H1 (cell line): Measurements from ENCODE around the gene DNAJB11. TPM values are rescaled to one million over a fixed set of nuclear protein-coding genes. Genes with fewer than 3 reads are reported as not detected.
A peak's percentile ranks its signal among the peaks of the same experiment; 100 is the strongest.

Source experiments
- CTCF ChIA-PET: fragments of 300-600 bp; sonication (Branson Sonifier 250); formaldehyde crosslinking; loops from one replicate; lab custom pipeline; 2021; ENCODE audit not compliant: partially characterized antibody; lab: Charles Lee
- POLR2A ChIA-PET: fragments of 300-600 bp; sonication (Branson Sonifier 250); formaldehyde crosslinking; loops from one replicate; lab custom pipeline; 2021; ENCODE audit warnings: inconsistent platforms; ENCODE audit not compliant: partially characterized antibody; lab: Charles Lee
- DNase-seq, 2 experiments: peaks; one replicate each; pipeline versions ENCODE4 v3.0.0 to v3.0.0-alpha.2; 2010 to 2022; ENCODE audit warnings: low spot score in 2 of 2, low read depth in 1 of 2, mixed read lengths in 1 of 2
- FAIRE-seq: peaks from 2 replicates; lab custom pipeline; 2011; peaks lifted over from hg19 to GRCh38; lab: Jason Lieb, UNC
- H2AFZ ChIP-seq: 2 replicates; pipeline ENCODE4 v1.8.1; 2012; ENCODE audit warnings: low read length, inconsistent platforms
- H2AK5ac ChIP-seq: 2 replicates; pipeline ENCODE4 v1.6.1; 2013; ENCODE audit warnings: low read depth, low read length
- H2BK120ac ChIP-seq: replicated peaks from 2 replicates; pipeline ENCODE3; 2013; ENCODE audit warnings: low read depth, low read length, inconsistent platforms
- H2BK12ac ChIP-seq: 2 replicates; pipeline ENCODE4 v1.6.1; 2013; ENCODE audit warnings: low read depth, low read length
- H2BK15ac ChIP-seq: 2 replicates; pipeline ENCODE4 v1.6.1; 2013; ENCODE audit warnings: low read length
- H2BK20ac ChIP-seq: 2 replicates; pipeline ENCODE4 v1.6.1; 2013; ENCODE audit warnings: low read length
- H2BK5ac ChIP-seq: 2 replicates; pipeline ENCODE4 v1.6.1; 2013; ENCODE audit warnings: low read depth, low read length
- H3K14ac ChIP-seq: 2 replicates; pipeline ENCODE4 v1.6.1; 2013; ENCODE audit warnings: inconsistent platforms; ENCODE audit not compliant: insufficient read length
- H3K18ac ChIP-seq: 2 replicates; pipeline ENCODE4 v1.6.1; 2013; ENCODE audit warnings: low read length; ENCODE audit errors: extremely low read depth
- H3K23ac ChIP-seq: 2 replicates; pipeline ENCODE4 v1.6.1; 2013; ENCODE audit warnings: inconsistent platforms; ENCODE audit not compliant: insufficient read length
- H3K23me2 ChIP-seq: 2 replicates; pipeline ENCODE4 v1.6.1; 2013; ENCODE audit warnings: low read depth, low read length
- H3K27ac ChIP-seq: 2 replicates; pipeline ENCODE4 v1.6.1; 2011; ENCODE audit warnings: low read depth, low read length, inconsistent platforms
- H3K27me3 ChIP-seq, 4 experiments: replicated peaks in 1 of 4; 1 replicate in 1 of 4; 2 replicates in 3 of 4; pipeline versions ENCODE4 v1.6.1 to v1.8.1; 2011 to 2013; ENCODE audit warnings: low read length in 3 of 4, mild to moderate bottlenecking in 3 of 4, inconsistent platforms in 2 of 4, mixed read lengths in 2 of 4, moderate library complexity in 1 of 4; ENCODE audit not compliant: control insufficient read depth in 3 of 4, insufficient read depth in 3 of 4; ENCODE audit errors: extremely low read depth in 1 of 4
- H3K36me3 ChIP-seq, 4 experiments: 2 replicates each; pipeline versions ENCODE4 v1.6.1 to v1.8.1; 2011 to 2013; ENCODE audit warnings: mild to moderate bottlenecking in 4 of 4, low read length in 3 of 4, moderate library complexity in 2 of 4, control low read depth in 1 of 4, inconsistent platforms in 1 of 4; ENCODE audit not compliant: insufficient read depth in 4 of 4, control insufficient read depth in 2 of 4
- H3K4ac ChIP-seq: replicated peaks from 2 replicates; pipeline ENCODE3; 2013; ENCODE audit warnings: low read length, low read depth, mixed read lengths, inconsistent platforms; ENCODE audit not compliant: insufficient read length
- H3K4me1 ChIP-seq, 4 experiments: replicated peaks in 1 of 4; 1 replicate in 1 of 4; 2 replicates in 3 of 4; pipeline versions ENCODE4 v1.6.1 to v1.8.1; 2011 to 2013; ENCODE audit warnings: low read length in 3 of 4, inconsistent platforms in 2 of 4, mixed read lengths in 1 of 4; ENCODE audit not compliant: insufficient read depth in 4 of 4, control insufficient read depth in 3 of 4
- H3K4me2 ChIP-seq, 2 experiments: 2 replicates each; pipeline versions ENCODE4 v1.6.1 to v1.8.1; 2011 to 2013; ENCODE audit warnings: low read depth in 2 of 2, low read length in 2 of 2, control low read depth in 1 of 2, inconsistent platforms in 1 of 2, mild to moderate bottlenecking in 1 of 2; ENCODE audit not compliant: insufficient read depth in 1 of 2
- H3K4me3 ChIP-seq, 4 experiments: fragments of 200-600, 300-600 bp in 1 of 4; sonication (generic), shearing (Covaris generic), sonication (Bioruptor Twin) in 1 of 4; 2 replicates each; pipeline versions ENCODE4 v1.5.1 to v1.8.1; 2011 to 2016; ENCODE audit warnings: low read length in 4 of 4, low read depth in 3 of 4, control low read depth in 2 of 4, inconsistent platforms in 2 of 4, mild to moderate bottlenecking in 2 of 4, mixed read lengths in 1 of 4, moderate library complexity in 1 of 4; ENCODE audit not compliant: insufficient read depth in 2 of 4; ENCODE audit errors: extremely low read depth in 1 of 4
- H3K56ac ChIP-seq: replicated peaks from 2 replicates; pipeline ENCODE3; 2013; ENCODE audit warnings: low read depth, mild to moderate bottlenecking, mixed read lengths, low read length, inconsistent platforms; ENCODE audit not compliant: insufficient read length
- H3K79me1 ChIP-seq: 2 replicates; pipeline ENCODE4 v1.6.1; 2013; ENCODE audit warnings: low read depth, low read length, control low read depth
- H3K79me2 ChIP-seq, 2 experiments: 2 replicates each; pipeline versions ENCODE4 v1.6.1 to v1.8.1; 2012 to 2013; ENCODE audit warnings: low read length in 2 of 2, mild to moderate bottlenecking in 2 of 2, inconsistent platforms in 1 of 2; ENCODE audit not compliant: insufficient read depth in 2 of 2, control insufficient read depth in 1 of 2
- H3K9ac ChIP-seq, 4 experiments: replicated peaks in 1 of 4; 1 replicate in 1 of 4; 2 replicates in 3 of 4; pipeline versions ENCODE4 v1.6.1 to v1.8.1; 2011 to 2013; ENCODE audit warnings: low read depth in 3 of 4, low read length in 3 of 4, control low read depth in 2 of 4, mild to moderate bottlenecking in 2 of 4, moderate library complexity in 2 of 4, inconsistent platforms in 1 of 4; ENCODE audit errors: extremely low read depth in 1 of 4
- H3K9me3 ChIP-seq, 2 experiments: 2 replicates each; pipeline versions ENCODE4 v1.6.1 to v1.8.1; 2012 to 2013; ENCODE audit warnings: mild to moderate bottlenecking in 2 of 2, moderate library complexity in 2 of 2, control low read depth in 1 of 2, inconsistent platforms in 1 of 2, low read depth in 1 of 2, low read length in 1 of 2, mixed read lengths in 1 of 2; ENCODE audit not compliant: insufficient read depth in 2 of 2
- H4K20me1 ChIP-seq, 2 experiments: replicated peaks in 1 of 2; 2 replicates each; pipeline versions ENCODE3 to v1.8.1; 2011 to 2013; ENCODE audit warnings: inconsistent platforms in 2 of 2, low read length in 2 of 2, mild to moderate bottlenecking in 1 of 2; ENCODE audit not compliant: insufficient read depth in 2 of 2, control insufficient read depth in 1 of 2
- H4K5ac ChIP-seq: 2 replicates; pipeline ENCODE4 v1.6.1; 2013; ENCODE audit warnings: low read length, low read depth, mixed read lengths, inconsistent platforms; ENCODE audit not compliant: insufficient read length
- H4K8ac ChIP-seq: 2 replicates; pipeline ENCODE4 v1.8.0; 2013; ENCODE audit warnings: mild to moderate bottlenecking, moderate library complexity, low read length, inconsistent platforms; ENCODE audit not compliant: insufficient read depth; ENCODE audit errors: extremely low read depth
- H4K91ac ChIP-seq: replicated peaks from 2 replicates; pipeline ENCODE3; 2013; ENCODE audit warnings: low read length, mixed read lengths, inconsistent platforms; ENCODE audit not compliant: insufficient read length
- BACH1 ChIP-seq: IDR thresholded peaks from 2 replicates; pipeline ENCODE4 v1.6.1; 2012; ENCODE audit warnings: low read length, improper control_type of control experiment
- CTBP2 ChIP-seq: IDR thresholded peaks from 2 replicates; pipeline ENCODE4 v1.7.0; 2011; ENCODE audit warnings: borderline replicate concordance, mild to moderate bottlenecking, moderate library complexity, mixed read lengths, low read length; ENCODE audit not compliant: insufficient read depth, insufficient read length
- E2F6 ChIP-seq: IDR thresholded peaks from 2 replicates; pipeline ENCODE4 v1.6.1; 2012; ENCODE audit warnings: inconsistent platforms
- GABPA ChIP-seq: IDR thresholded peaks from 2 replicates; pipeline ENCODE4 v1.6.1; 2011; ENCODE audit warnings: mild to moderate bottlenecking, low read length, moderate library complexity, borderline replicate concordance; ENCODE audit not compliant: insufficient read depth
- KDM1A ChIP-seq: fragments of 200-600, 300-600 bp; sonication (generic); IDR thresholded peaks from 2 replicates; pipeline ENCODE4 v1.7.1; 2016; ENCODE audit warnings: mild to moderate bottlenecking, low read length, borderline replicate concordance
- MAFK ChIP-seq: IDR thresholded peaks from 2 replicates; pipeline ENCODE4 v1.6.1; 2012; ENCODE audit warnings: low read depth, mild to moderate bottlenecking, improper control_type of control experiment, low read length
- RFX5 ChIP-seq: IDR thresholded peaks from 2 replicates; pipeline ENCODE4 v1.6.1; 2011; ENCODE audit warnings: low read depth, low read length, improper control_type of control experiment, borderline replicate concordance
- SIN3A ChIP-seq, 2 experiments: IDR thresholded peaks in 1 of 2; conservative IDR thresholded peaks in 1 of 2; 2 replicates each; pipeline ENCODE4 v1.6.1; 2011 to 2012; ENCODE audit warnings: low read length in 2 of 2, improper control_type of control experiment in 1 of 2, low read depth in 1 of 2, mild to moderate bottlenecking in 1 of 2
- SP1 ChIP-seq: IDR thresholded peaks from 2 replicates; pipeline ENCODE4 v1.6.1; 2011; ENCODE audit warnings: low read depth, low read length
- SP2 ChIP-seq: IDR thresholded peaks from 2 replicates; pipeline ENCODE4 v1.6.1; 2012; ENCODE audit warnings: mild to moderate bottlenecking, low read length, inconsistent platforms
- SP4 ChIP-seq: IDR thresholded peaks from 2 replicates; pipeline ENCODE4 v1.6.1; 2012; ENCODE audit warnings: low read length, inconsistent platforms
- WGBS, 2 experiments: shearing (Covaris generic) in 1 of 2; methylation state at CpG; one replicate each; pipeline versions ENCODE4 v1.1.6 to v1.1.7; 2013 to 2015; ENCODE audit warnings: low lambda C conversion rate in 2 of 2, mixed read lengths in 2 of 2, inconsistent platforms in 1 of 2, low coverage in 1 of 2, missing lambda C conversion rate in 1 of 2; ENCODE audit not compliant: insufficient replicate concordance in 2 of 2, insufficient coverage in 1 of 2, insufficient read length in 1 of 2; ENCODE audit errors: extremely low coverage in 1 of 2, missing lambda C conversion rate in 1 of 2; 5-methylcytosine and 5-hydroxymethylcytosine counted together
- polyA plus RNA-seq, 7 experiments: library from polyadenylated mRNA; depleted of rRNA in 3 of 7; stranded (reverse) in 5 of 7; unstranded in 2 of 7; fragments of >200 nt in 5 of 7; fragments of 200-250 nt in 2 of 7; gene quantifications; 1 replicate in 5 of 7; 2 replicates in 1 of 7; 4 replicates in 1 of 7; pipeline versions ENCODE4 v1.2.1 to v1.2.3, GENCODE V29; 2011 to 2013; ENCODE audit warnings: missing spikeins in 2 of 7, mixed read lengths in 2 of 7
- total RNA-seq: library from RNA; stranded (reverse); fragmentation: NEBNext Ultra II Directional; extraction: Animal tissue kit (Norgen Biotek cat#: 25700); gene quantifications from 2 replicates; pipeline ENCODE4 v1.2.1, GENCODE V29; 2021
- TF ChIP-seq, protein P1 (sequence below): IDR thresholded peaks from 2 replicates; pipeline ENCODE4 v1.6.1; 2011; ENCODE audit warnings: low read depth, mild to moderate bottlenecking, low read length; ENCODE audit not compliant: insufficient read depth

DNAJB11 gene
- total and polyA plus RNA-seq, 2 of the 8 experiments (the other 6 are each of a cell fraction or from before 2014, with no cell fraction given): 14.6 to 63.9 TPM

DNA sequence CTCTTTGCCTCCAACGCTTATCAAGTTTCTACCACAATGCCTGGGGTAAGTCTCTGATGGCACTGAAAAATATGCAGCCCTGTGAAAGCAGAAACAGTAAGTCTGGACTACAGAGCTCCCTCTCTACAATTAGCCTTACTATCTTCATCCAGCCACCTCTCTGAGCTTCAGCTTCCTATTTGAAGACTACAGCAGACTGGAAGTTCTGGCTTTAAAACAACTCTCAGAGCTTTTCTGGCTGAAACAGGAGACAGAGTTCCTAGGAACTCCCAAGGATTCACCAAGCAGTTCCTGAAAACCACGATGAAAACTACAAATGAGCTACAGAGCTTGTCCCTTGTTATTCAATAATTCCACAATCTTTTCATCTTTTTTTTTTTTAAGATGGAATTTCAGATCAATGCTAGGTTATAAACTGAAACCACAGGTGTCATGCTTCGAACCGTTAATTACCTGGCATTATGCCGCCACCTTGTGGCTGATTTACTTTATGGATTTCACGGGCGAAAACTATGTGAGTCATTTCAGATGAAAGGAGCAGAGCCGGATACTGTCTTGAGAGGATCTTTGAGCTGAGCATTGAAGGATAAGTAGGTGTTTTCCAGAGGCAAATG is 30.2 kb upstream of the DNAJB11 start:
- H2BK12ac ChIP-seq: no peak overlapping the region
- H2AFZ ChIP-seq: no peak overlapping the region
- CTCF ChIA-PET: interaction anchor here (0.6 to 11.7 kb wide), 73 partner anchors 8 to 1945 kb away, joined by 3 to 146 read pairs (median 5); no protein-coding TSS in a partner anchor
- no peak overlapping the region for H3K9ac ChIP-seq
- no peak overlapping the region for H3K27ac ChIP-seq
- H3K4me3 ChIP-seq: no peak overlapping the region
- no peak overlapping the region for H3K56ac ChIP-seq
- no peaks in the 10 kb centered on the region for H4K20me1 ChIP-seq
- POLR2A ChIA-PET: interaction anchor here (1.0 to 2.0 kb wide), 4 partner anchors 21 to 248 kb away, joined by 3 to 7 read pairs (median 4); partner anchors contain the start of genes EIF4A2 and TBCCD1
- H2BK15ac ChIP-seq: no peak overlapping the region
- no peaks in the 10 kb centered on the region for H3K23me2 ChIP-seq
- H4K8ac ChIP-seq: no peak overlapping the region
- no peaks in the 10 kb centered on the region for H3K36me3 ChIP-seq
- H2BK5ac ChIP-seq: no peak overlapping the region
- H3K4me1 ChIP-seq: no peaks in the 10 kb centered on the region
- DNase-seq (peak; percentile 39 to 83), FAIRE-seq (peak; percentile 96)
- no peak overlapping the region for H4K91ac ChIP-seq
- no peak overlapping the region for H3K4me2 ChIP-seq
- H3K79me1 ChIP-seq: no peaks in the 10 kb centered on the region
- H3K18ac ChIP-seq: no peak overlapping the region
- no peak overlapping the region for H4K5ac ChIP-seq
- H3K4ac ChIP-seq: no peak overlapping the region
- no peaks in the 10 kb centered on the region for H3K9me3 ChIP-seq
- H3K14ac ChIP-seq: no peak overlapping the region
- WGBS, 2 experiments: 24% methylated on average over 8 of the region's 8 CpGs; no CpG with 5 or more reads in 1 of the 2 experiments
- no peak overlapping the region for H2BK20ac ChIP-seq
- H3K23ac ChIP-seq: no peak overlapping the region
- no peaks in the 10 kb centered on the region for H3K79me2 ChIP-seq
- no peak overlapping the region for H2AK5ac ChIP-seq
- no peak overlapping the region for H2BK120ac ChIP-seq
- H3K27me3 ChIP-seq: no peaks in the 10 kb centered on the region
- TF ChIP-seq MAFK (peak; percentile 62; the same call in 1 of the 2 replicates), BACH1 (peak; percentile 82), KDM1A (no peak), GABPA (no peak), SP2 (no peak), RFX5 (no peak), SP4 (no peak), SIN3A (conservative IDR thresholded peaks at IDR 0.05 in 1 of 2, IDR thresholded peaks at IDR 0.05 in 1 of 2; ENCODE audit: low read depth in 1 of 2, low read length in 2 of 2) (no peak), CTBP2 (no peak), SP1 (no peak), E2F6 (no peak)
- TF ChIP-seq, protein P1, sequence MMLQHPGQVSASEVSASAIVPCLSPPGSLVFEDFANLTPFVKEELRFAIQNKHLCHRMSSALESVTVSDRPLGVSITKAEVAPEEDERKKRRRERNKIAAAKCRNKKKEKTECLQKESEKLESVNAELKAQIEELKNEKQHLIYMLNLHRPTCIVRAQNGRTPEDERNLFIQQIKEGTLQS: no peak
